DLD1 (cell line): ENCODE measurements around the gene AGBL5.

Experiments
- in situ Hi-C: cut with HindIII; loops from 2 replicates; pipeline ENCODE4 v1.10.0; 2017; ENCODE audit warnings: low sequenced_read_pairs

Gene AGBL5, protein sequence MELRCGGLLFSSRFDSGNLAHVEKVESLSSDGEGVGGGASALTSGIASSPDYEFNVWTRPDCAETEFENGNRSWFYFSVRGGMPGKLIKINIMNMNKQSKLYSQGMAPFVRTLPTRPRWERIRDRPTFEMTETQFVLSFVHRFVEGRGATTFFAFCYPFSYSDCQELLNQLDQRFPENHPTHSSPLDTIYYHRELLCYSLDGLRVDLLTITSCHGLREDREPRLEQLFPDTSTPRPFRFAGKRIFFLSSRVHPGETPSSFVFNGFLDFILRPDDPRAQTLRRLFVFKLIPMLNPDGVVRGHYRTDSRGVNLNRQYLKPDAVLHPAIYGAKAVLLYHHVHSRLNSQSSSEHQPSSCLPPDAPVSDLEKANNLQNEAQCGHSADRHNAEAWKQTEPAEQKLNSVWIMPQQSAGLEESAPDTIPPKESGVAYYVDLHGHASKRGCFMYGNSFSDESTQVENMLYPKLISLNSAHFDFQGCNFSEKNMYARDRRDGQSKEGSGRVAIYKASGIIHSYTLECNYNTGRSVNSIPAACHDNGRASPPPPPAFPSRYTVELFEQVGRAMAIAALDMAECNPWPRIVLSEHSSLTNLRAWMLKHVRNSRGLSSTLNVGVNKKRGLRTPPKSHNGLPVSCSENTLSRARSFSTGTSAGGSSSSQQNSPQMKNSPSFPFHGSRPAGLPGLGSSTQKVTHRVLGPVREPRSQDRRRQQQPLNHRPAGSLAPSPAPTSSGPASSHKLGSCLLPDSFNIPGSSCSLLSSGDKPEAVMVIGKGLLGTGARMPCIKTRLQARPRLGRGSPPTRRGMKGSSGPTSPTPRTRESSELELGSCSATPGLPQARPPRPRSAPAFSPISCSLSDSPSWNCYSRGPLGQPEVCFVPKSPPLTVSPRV

GRCh38 chr2:27050996-27051901, at the start of gene AGBL5:
AGBL5 (plus strand) TSS chr2:27051668; CDS start chr2:27052959, 1,291 bp downstream.
- in situ Hi-C loops = no loop called here

DNA sequence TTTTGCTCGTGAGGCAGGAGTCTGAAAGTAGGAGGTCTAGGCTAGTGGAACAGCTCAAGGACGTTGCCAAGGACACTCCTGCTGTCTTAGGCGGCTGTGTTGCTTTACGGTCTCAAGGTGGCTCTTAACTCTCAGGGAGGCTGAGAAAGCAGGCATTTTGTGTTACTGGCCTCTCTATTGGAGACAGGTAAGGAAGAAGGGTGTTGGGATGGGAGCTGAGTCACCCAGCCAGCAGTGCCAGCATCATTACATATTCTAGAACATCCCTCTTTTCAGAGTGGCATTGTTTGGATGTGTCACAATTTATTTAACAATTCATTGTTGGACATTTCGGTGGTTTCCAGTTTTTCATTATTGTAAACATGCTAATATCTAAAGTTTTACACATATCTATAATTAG, 49.5 kb upstream of the AGBL5 start:
- in situ Hi-C loops = no loop called here

- in situ Hi-C loops = no loop called here
These were observed 48.5 kb upstream of the AGBL5 start for GRCh38 chr2:27003007-27003406.

- in situ Hi-C loops = no loop called here
These were observed 47.6 kb upstream of the AGBL5 start for GRCh38 chr2:27003857-27004256.

GRCh38 chr2:27006602-27007415, 44.7 kb upstream of the AGBL5 start:
- in situ Hi-C loops = no loop called here

DNA sequence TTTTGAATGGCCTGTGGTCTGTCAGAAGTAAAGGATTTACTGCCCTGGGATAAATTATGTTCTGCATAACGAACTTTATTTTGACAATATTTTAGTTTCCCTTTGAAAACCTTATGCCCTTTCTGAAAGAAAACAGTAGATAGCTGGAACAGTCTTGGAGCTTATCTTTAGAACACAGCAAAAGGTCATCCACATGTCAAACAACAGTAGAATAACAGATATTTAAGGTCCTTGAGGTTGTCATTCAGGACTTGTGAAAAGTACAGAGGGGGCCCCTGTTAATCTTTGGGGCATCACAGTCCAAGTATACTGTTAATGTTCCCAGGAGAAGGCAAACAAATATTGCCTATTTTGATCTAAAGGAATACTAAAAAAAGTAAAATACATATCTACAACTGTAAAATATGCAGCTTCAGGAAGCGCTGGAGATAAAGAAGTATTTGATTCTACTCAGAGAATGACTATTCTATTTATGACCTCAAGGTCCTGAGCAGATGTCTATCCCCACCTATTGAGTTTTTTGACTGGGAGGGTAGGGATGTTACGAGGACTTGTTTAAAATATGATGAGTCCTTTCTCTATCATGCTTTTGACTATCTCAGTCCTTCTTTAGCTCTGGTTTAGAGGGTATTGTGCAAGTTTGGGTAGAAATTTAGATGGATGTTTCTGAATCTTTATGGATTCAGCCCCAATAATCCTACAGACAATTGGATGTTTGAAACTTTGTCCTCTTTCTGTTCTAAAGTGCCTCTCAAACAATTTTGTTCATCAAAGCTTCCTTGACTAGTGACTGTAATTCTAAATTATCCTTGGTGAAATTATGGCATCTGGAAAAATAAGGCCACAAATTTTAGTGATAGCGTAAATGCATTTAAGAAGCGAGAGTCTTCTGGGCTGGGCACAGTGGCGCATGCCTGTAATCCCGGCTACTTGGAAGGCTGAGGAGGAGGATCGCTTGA, 43.8 kb upstream of the AGBL5 start:
- in situ Hi-C loops = no loop called here

- in situ Hi-C loops = no loop called here
These were observed 42.8 kb upstream of the AGBL5 start for GRCh38 chr2:27008678-27009077.

- in situ Hi-C loops = no loop called here
These were observed 42.4 kb upstream of the AGBL5 start for GRCh38 chr2:27009083-27009482.

DNA sequence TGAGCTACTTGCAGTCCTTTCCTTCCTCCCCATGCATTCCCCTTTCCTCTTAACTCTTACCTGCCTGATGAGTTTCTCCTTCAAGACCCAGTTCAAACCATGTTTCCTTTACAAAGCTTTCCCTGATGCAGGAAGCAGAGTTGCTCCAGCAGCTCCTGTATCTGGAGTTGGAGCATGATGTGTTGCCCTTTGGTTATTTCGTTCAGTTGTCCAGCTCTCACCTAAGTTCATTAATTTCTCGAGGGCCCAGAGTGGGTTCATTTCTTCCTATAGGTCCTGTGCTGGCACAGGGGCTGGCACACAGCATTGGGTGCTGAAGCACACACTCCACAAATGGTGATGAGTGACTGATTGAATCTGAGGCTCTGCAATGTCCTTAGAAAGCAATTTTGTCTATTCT, 41.8 kb upstream of the AGBL5 start:
- in situ Hi-C loops = no loop called here

DNA sequence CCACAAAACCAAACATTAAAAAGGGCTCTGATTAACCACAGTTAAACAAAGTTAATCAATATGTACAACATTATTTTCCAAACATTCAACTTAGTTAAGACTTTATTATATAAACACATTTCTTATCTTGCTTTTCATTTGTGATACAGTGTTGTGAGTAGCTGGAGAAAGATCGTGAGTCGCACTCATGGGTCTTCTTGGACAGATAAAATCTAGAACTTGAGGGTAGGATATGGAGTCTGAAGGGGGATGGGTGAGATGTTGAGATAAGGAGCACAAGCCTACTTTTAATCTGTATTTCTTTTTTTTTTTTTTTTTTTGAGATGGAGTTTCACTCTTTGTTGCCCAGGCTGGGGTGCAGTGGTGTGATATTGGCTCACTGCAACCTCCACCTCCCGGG, 41.3 kb upstream of the AGBL5 start:
- in situ Hi-C loops = no loop called here

- in situ Hi-C loops = no loop called here
These were observed 37.7 kb upstream of the AGBL5 start for GRCh38 chr2:27013738-27014137.

DNA sequence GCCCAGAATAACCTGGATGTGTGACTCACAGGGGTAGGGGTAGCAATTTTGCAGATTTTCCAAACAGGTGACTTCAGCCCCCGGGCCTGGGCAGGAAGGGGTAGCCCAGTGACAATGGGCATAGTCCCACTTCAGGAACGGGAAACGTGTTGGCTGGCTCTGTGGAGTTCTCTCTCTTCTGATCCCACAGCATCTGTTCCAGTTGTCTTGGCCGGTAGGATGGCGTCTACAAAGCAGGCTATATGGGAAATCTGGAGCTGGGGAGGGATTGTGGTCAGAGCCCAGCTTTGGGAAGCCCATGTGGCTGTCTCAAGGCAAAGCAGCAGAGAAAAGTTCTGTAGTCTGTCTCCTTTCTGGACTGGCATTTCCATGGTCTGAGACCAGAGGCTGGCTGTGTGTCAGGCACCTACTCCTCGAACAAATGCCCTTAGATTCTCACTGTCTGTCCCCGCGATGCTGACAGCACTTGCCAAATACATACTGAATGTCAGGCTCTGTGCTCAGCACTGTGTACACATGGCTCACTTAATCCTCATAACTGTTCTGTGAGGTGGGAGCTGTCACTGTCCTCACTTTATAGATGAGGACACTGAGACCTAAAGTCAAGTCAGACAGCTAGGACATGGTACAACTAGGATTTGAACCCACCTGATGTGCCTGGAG, 36.6 kb upstream of the AGBL5 start:
- in situ Hi-C loops = no loop called here

DNA sequence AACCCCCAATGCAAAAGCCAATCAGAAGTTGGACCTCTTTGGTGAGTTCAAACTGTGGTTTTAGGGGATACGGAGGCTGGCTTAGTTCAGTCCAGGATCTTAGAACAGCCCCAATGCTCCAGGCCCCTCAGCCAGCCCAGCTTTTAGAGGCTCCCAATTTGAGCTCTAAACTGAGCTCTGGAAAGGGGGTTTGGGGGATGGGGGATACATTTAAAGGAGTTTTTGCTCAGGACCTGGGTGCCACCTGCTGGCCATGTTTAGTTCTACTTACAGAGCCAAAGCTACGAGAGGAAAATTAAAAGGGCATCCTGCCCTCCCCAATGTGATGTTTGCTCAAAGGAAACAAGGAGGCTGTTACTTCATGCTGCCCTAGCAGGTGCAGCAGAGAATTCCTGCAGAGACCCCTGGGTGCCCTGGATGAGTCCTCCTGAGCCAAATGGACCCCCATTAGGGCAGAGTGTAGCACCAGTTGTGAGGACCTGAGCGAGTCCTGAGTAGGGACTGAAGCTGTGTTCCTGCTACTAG, 34.6 kb upstream of the AGBL5 start:
- in situ Hi-C loops = no loop called here

DNA sequence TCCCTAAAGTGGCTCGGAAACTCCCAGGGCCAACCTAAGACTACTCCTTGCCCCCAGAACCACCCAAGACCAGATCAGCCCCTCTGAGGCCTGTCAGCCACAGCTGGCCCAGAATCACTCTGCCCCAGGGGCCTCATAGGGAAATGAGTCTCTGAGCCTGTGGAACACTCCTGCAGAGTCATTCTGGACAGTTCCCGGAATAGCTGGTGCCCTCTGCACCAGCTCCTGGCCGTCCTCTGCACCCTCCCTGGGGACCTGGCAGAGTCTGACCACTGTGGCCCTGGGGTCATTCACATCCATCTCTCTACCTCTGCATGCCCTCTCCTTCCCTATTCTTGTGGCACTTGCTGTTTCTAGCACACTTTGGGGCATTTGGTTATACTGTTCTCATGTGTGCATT, 33.3 kb upstream of the AGBL5 start:
- in situ Hi-C loops = no loop called here

- in situ Hi-C loops = no loop called here
These were observed 32.0 kb upstream of the AGBL5 start for GRCh38 chr2:27019459-27019858.

- in situ Hi-C loops = no loop called here
These were observed 31.3 kb upstream of the AGBL5 start for GRCh38 chr2:27019931-27020855.
